GM15510 (cell line): ENCODE data around the gene TBC1D9.

Experiments used
- POLR2A ChIP-seq: IDR thresholded peaks from 3 replicates; pipeline ENCODE4 v1.6.1; 2011; ENCODE audit warnings: borderline replicate concordance; ENCODE audit not compliant: insufficient read length; ENCODE audit errors: extremely low read depth

TBC1D9 gene

DNA sequence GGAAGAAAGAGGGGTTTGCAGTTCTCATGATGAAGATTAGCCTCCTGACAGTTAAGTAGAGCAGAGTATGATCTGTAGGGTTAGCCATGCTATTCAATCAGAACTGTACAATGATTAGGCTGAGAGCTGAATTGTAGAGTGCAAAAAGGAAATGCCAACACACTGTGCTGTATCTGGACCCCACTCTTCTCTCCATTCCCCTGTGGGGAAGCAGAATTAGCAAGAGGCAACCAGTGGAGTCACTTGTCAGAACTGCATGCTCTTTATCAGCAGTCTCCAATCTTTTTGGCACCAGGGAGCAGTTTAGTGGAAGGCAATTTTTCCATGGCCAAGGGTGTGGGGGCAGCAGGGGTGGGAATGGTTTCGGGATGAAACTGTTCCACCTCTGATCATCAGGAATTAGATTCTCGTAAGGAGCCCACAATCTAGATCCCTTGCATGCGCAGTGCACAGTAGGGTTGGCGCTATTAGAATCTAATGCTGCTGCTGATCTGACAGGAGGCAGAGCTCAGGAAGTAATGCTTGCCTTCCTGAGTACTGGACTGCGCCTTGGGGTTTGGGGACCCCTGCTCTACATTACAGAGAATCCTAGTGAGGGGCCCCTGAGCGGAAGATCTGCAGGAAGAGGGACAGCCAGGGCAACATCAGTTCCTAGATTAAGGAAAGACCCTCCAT, 19.4 kb downstream of the TBC1D9 start:
- no peak for TF ChIP-seq POLR2A

DNA sequence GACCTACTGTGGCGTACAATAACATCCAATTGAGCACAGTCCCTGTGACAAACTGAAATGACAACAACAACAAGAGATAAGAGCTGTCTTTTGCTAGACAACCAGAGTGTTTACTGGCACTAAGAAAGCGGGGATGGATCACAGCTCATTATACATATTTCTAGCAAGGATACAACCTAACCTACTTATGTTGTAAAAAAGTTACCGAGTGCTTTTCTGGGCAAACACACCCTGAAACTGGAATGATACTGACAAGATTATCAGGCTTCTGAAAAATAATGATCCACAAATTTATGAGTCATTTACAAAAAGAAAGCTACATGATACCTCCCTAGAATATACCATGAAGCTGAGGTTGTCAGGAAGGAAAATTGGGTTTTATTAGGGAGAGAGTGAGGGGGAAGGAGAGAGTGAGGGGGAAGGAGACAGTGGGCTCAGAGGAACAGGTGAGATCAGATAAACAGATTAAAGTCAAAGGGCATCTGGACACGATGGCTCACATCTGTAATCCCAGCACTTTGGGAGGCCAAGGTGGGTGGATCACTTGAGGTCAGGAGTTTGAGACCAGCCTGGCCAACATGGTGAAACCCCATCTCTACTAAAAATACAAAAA, 20.3 kb downstream of the TBC1D9 start:
- no peak for TF ChIP-seq POLR2A

DNA sequence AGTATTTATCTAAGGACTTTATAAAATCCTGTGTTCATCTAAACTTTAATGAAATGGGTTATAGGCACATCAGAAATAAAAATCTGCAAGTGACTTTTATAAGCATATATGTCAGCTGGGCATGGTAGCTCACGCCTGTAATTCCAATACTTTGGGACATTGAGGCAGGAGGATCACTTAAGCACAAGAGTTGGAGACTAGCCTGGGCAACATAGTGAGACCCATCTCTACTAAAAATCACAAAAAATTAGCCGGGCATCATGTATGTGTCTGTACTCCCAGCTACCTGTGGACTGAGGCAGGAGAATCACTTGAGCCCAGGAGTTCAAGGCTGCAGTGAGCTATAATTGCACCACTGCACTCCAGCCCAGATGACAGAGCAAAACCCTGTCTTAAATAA, 20.9 kb downstream of the TBC1D9 start:
- TF ChIP-seq POLR2A: no peak

DNA sequence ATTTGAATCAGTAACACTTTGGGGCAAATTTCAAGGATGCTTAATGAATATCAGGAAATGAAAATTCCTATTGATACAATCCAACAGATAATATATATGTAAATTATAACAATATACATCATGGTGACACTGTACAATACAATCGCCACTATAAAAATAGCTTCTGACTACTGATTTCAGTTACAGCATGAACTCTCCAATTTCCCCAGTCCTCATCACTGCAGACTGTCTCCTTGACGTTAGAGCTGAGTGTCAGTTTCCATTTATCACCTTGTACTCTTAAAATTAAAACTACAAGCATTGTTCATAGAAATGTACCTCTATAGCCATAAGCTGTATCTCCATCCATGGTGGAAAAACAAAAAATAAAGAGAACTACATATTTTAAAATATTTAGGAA, 23.4 kb downstream of the TBC1D9 start:
- no peak for TF ChIP-seq POLR2A

- TF ChIP-seq POLR2A: no peak
Observed at GRCh38 chr4:140729344-140730049, 26.7 kb downstream of the TBC1D9 start.

- TF ChIP-seq POLR2A: no peak
Observed at GRCh38 chr4:140726776-140727500, 29.2 kb downstream of the TBC1D9 start.

- TF ChIP-seq POLR2A: no peak
Observed at GRCh38 chr4:140725556-140725955, 30.6 kb downstream of the TBC1D9 start.

DNA sequence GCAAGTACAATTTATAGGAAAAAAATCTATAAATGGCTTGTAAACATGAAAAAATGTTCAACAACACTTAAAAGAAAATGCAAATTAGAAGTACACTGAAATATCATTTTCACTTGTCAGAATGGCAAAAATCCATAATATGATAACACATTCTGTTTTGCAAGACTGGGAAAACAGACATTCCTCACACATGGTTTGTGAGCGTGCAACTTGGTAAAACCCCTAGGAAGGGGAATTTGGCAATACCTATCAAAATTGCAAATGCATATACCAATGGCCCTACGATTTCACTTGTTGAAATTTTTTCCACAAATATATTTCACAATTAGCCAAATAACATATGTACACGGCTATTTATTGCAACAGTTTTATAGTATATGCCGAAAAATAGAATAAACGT, 31.4 kb downstream of the TBC1D9 start:
- TF ChIP-seq POLR2A: no peak

- no peak for TF ChIP-seq POLR2A
Observed at GRCh38 chr4:140720387-140721304, 35.5 kb downstream of the TBC1D9 start.

GRCh38 chr4:140719686-140720085, 36.5 kb downstream of the TBC1D9 start:
- no peak for TF ChIP-seq POLR2A

DNA sequence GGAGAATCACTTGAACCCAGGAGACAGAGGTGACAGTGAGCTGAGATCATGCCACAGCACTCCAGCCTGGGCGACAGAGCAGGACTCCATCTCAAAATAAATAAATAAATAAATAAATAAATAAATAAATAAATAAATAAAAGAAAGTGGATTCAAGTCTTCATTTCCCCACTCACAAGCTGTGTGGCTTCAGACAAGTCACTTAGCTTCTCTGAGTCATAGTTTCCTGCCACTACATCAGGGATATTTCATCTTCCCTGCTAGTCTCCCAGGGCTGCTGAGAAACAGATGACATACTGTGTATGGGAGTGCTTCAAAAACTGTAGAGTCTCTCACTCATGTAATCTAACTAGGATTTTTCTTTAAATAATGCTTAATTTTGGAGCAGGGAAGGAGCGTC, 37.2 kb downstream of the TBC1D9 start:
- TF ChIP-seq POLR2A: no peak

DNA sequence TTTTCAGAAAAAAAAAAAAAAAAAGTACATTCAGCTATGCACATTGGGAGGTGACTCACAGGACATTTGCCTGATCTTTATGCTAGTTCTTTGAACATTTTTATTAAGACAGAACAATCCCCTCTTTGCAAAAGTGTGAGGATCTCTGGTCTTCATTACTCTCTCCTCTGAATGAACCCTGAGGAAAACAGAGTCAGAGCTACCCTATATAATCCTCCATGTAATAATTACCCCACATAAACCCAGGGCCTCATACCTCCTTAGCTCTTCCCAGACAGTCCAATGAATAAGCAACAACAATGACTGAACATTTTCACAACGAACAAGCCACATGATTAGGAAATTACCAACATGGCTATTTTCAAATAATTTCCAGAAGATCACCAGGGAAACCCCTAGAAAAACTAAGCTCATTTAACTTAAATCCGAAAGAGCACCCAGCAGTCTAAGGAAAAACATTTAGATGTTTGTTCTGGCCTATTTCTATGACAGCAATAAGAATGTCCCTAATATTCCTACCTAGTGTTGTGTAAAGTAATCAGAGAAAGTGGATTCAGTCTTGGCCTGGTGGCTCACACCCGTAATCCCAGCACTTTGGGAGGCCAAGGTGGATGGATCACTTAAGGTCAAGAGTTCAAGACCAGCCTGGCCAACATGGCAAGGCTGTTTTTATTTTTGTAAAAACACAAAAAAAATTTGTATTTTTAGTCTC, 37.8 kb downstream of the TBC1D9 start:
- TF ChIP-seq POLR2A: no peak

DNA sequence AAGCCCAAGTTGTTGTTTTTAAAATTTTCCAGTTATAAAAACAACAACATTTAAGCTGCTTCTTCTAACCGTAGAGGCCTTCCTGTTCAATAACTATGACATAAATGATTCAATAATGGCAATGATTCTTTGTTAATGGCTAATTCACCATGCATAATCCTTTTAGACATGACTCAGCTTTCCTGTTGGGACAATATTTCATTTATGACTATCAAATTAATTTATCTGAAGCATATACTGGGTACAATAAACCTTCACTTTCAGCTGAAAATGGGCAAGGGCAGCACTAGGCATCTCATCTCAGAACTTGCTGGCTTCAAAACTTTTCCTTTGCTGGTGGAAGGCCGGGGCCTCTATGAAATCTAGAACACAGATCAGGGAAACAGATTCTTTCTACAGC, 38.9 kb downstream of the TBC1D9 start:
- no peak for TF ChIP-seq POLR2A

- no peak for TF ChIP-seq POLR2A
Observed at GRCh38 chr4:140715119-140715518, 41.1 kb downstream of the TBC1D9 start.

DNA sequence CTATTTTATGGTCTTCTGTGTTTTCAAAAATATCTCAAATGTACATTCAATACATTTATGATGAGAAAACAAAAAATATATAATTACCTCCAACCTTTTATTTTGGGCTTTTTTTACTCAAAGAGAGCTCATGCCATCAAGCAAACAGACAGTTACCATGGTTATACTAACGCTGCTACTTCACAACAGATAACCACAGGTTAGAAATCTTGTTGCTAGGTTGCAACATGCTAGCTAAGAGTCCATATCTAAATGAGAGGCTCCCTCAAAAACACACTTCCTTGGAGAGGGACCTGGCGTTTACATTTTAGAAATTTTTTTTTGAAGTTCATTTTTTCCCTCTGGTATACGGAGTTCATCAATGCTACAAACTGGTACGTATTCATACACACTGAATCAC, 44.3 kb downstream of the TBC1D9 start:
- TF ChIP-seq POLR2A: no peak
